OCI-LY3 (cell line): ENCODE measurements around the gene CELF4.
A peak's percentile ranks its signal among the peaks of the same experiment; 100 is the strongest.

Experiments used
- CTCF ChIP-seq: fragments of 200-600, 300-600 bp; sonication (generic); IDR thresholded peaks from 2 replicates; pipeline ENCODE4 v1.5.1; 2014; ENCODE audit warnings: antibody characterized with exemption, low read length, low read depth
- EZH2phosphoT487 ChIP-seq: fragments of 200-600 bp; shearing (Covaris generic); IDR thresholded peaks from 2 replicates; pipeline ENCODE4 v1.6.1; 2018; ENCODE audit warnings: antibody characterized with exemption, mixed run types, low read depth

GRCh38 chr18:37533647-37534584 is 31.7 kb downstream of the CELF4 start:
- TF ChIP-seq CTCF (peak; percentile 44), EZH2phosphoT487 (no peak)
